ENCODE measurements around the gene ZFP57.
"Not testable (repeated sequence)": the region's sequence is repeated elsewhere in the genome, so short reads cannot be mapped to it uniquely, and the experiment has no call there.

ZFP57 gene

DNA sequence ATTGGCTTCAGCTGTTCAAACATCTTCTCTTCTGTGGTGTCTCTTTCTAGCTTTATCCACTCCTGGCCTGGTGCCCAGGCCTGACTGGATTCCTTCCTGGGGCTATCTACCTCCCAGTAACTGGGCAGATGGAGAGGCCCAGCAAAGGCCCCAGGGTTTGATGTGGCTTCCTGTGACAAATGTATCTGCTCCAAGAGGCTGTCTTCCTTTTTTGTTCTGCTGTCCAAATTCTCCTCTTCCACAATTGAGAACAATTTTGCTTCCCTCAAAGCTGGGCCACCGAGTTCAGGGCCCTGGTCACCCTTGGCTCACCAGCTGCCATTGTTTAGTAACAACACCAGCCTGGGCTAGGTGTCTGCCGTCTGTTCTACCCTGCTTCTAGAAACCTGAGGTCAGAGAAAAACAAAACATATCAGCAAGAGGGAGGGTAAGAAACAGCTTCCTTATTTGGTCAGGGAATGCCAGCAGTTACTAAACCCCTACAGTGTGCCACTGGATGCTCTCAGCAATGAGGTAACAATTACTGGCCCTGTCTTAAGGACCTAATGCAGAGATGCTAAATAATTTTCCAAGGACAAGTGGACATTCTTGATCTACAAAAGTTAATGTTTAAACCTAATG lies 3.9 kb downstream of the ZFP57 start:
- DNase-seq: no peak
- no peak for TF ChIP-seq GATA1 (IDR thresholded peaks at IDR 0.05; ENCODE audit: low read depth, low read length)
- no peak for TF ChIP-seq POLR2A (IDR thresholded peaks at IDR 0.05; ENCODE audit: low read length)

DNA sequence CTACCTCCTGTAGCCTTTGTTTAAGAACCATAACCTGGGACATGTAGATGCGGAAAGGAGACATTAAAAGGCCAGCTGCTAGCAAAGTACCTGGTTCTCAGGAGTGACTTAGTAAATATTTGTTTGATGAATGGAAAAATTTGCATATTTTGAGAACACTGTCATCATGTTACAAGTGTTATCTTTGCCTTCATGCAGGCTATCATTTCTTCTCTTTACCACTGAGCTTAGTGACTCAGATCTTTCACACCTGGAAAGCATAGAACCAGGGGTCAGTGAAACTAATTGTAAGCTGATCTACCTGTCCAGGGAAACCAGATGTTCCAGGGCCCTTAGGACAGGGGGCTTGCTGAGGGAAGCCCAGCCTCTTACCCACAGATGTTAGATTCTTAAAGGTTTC lies 5.4 kb downstream of the ZFP57 start:
- TF ChIP-seq GATA1 (IDR thresholded peaks at IDR 0.05; ENCODE audit: low read depth, low read length): no peak
- no peak for TF ChIP-seq POLR2A (IDR thresholded peaks at IDR 0.05; ENCODE audit: low read length)
- DNase-seq: no peak

DNA sequence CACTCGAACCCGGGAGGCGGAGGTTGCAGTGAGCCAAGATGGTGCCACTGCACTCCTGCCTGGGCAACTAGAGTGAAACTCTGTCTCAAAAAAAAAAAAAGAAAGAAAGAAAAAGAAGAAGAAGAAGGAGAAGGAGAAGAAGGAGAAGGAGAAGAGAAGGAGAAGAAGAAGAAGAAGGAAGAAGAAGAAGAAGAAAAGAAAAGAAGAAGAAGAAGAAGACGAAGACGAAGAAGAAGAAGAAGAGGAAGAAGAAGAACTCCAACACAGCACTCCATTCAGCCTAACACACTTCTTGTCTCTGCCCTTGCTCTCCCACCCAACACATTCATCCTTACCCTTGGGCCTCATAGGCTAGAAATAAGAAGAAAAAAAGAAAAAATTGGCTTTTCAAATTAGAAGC lies 6.9 kb downstream of the ZFP57 start:
- TF ChIP-seq POLR2A (IDR thresholded peaks at IDR 0.05; ENCODE audit: low read length): no peak
- TF ChIP-seq GATA1 (IDR thresholded peaks at IDR 0.05; ENCODE audit: low read depth, low read length): no peak

DNA sequence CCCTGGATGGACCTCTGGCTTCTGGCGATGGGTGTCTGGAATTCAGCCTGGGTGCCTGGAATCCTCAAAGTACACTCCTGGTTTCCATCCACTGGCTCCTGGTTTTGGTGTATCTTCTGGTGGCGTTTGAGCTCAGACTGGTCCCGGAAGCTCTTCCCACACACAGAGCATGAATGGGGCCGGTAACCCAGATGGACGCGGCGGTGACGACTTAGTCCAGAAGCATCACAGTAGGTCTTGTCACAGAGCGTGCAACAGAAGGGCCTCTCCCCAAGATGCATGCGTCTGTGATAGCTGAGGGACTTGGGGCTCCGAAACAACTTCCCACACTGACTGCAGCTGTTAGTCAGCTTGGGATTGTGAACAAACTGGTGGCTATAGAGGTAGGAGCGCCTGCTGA lies 7.8 kb downstream of the ZFP57 start:
- TF ChIP-seq POLR2A (IDR thresholded peaks at IDR 0.05; ENCODE audit: low read length) (no peak), GATA1 (IDR thresholded peaks at IDR 0.05; ENCODE audit: low read depth, low read length) (no peak)
- DNase-seq: no peak

More for the DNA sequence above, 6.9 kb downstream of the ZFP57 start:
- no peak for DNase-seq

DNA sequence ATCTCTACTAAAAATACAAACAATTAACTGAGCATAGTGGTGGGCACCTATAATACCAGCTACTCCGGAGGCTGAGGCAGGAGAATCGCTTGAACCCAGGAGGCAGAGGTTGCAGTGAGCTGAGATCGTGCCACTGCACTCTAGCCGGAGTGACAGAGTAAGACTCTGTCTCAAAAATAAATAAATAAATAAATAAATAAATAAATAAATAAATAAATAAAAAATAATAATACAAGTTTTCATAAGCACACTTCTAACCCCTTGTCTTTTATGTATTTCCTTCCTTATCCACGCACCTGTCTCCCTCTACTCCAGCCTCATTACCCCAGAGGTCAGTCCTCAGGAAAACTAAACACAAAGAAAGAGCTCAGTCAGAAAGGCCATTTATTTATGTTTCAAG lies 8.8 kb downstream of the ZFP57 start:
- DNase-seq: not testable (repeated sequence)

DNA sequence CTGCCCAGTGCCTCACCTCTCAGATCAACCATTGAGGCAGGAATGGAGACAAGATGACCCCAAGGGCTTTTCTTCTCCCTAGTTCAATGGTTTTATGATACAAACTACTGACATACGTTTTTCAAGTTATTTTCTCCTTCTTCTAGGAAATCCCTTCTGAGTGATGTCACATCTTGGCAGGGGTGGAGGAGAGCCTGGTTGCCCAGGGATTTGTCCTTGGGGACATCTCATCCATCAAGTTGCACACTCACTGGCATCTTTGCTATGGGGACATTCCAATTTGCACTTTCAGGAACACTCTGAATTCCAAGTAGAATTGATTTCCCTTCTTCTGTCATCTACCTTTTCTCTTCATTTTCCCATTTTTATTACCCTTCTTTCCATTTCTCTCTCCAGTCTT lies 9.9 kb downstream of the ZFP57 start:
- no peak for DNase-seq
- TF ChIP-seq POLR2A (IDR thresholded peaks at IDR 0.05; ENCODE audit: low read length): no peak

DNA sequence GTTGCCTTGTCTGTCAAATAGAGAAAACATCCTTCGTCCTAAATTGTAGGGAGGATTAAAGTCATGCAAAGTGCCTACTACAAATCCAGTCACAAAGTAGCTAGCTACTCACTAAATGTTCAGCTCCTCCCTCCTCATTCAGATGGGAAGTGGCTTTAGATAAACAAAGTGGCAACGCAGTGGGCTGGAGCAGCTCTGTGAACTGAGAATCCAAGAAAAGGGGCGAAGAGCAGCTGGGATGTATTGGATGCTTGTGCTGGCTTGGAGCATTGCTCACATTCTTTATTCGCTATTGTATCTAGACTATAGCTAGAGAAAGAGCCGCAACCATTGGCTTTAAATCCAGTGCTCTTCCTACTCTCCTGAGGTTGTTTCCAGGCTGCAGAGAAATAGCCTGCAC lies 13.8 kb downstream of the ZFP57 start:
- DNase-seq: no peak
- TF ChIP-seq POLR2A (IDR thresholded peaks at IDR 0.05; ENCODE audit: low read length) (no peak), GATA1 (IDR thresholded peaks at IDR 0.05; ENCODE audit: low read depth, low read length) (no peak)

DNA sequence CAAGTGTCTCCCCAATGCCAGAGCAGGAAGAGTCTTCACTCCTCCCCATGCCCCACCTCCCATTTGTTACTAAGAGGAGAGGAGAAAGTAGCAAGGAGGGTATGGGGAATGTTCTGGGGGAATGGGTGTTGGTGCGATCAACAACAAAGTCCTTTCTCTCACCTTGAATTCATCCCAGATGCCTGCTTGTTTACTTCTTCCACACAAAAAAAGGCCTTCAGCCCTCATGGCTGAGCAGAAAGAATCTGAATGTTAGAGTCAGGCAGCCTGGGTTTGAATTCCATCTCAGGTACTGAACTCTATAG lies 14.2 kb downstream of the ZFP57 start:
- no peak for DNase-seq
- no peak for TF ChIP-seq POLR2A (IDR thresholded peaks at IDR 0.05; ENCODE audit: low read length)
- TF ChIP-seq GATA1 (IDR thresholded peaks at IDR 0.05; ENCODE audit: low read depth, low read length): no peak

DNA sequence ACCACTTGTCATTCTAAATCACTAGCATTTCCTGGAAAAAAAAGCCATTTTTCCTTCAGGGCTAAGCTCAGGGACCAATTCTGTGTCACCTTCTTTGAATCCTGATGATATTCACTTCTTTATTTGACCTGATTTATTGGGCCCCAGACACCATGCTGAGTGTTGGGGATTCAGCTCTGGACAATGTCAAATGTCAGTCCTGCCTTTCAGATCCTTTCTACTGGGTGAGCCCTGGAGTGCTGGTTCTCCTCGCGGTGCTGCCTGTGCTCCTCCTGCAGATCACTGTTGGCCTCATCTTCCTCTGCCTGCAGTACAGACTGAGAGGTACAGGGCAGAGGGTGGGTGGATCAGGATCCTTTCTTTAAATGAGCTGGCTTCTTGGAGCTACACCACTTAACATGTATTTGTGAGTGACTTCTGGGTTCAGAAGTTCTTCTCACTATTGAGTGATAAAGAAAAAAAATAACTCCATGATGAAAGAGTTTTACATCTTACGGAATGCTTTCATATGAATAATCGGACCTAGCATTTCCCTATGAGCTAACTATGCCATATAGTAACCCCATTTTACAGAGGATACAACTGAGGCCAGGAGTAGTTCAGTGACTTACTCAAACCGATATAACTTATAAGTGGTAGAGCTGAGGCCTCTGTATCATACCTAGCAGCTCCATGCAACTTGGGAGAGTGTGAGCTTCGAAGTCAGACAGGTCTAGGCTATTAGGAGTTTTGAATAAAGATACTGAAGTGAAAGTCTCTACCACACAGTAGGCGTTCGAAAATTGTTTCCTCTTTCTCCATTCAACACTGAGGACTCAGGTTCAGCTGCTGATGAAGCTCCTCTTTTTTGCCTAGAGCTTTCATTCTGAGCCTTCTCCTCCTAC lies 14.8 kb downstream of the ZFP57 start:
- TF ChIP-seq POLR2A (IDR thresholded peaks at IDR 0.05; ENCODE audit: low read length) (no peak), GATA1 (IDR thresholded peaks at IDR 0.05; ENCODE audit: low read depth, low read length) (no peak)
- DNase-seq: no peak

DNA sequence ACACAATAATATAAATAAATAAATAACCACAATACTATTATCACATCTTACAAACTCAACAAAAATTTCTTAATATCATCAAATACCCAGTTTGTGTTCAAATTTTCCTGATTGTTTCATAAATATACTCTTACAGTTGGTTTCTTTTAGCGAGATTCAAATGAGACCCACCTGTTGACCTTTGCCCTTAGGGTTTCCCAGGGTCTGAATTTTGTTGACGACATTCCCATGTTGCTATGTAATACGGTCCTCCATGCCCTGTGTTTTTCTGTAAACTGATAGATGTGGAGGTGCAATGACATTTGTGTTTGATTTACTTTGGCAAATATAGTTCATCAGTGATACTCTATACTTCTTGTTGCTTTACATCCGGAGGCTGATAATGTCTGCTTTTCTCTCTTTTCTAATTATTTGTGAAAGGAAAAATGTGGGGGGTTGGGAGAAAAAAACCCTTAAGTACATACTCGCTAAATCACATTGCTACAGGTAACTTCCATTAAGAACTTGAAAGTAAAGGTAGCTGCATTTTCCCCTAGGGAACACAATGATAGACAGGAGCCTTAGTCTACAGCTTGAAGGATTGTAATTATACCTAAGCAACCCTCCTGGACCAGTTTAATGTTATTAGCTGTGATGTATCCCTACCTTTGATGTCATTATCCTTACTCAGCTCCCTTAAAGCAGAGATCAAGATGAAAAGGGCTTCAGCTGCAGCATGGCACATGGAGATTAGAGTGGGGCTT lies 17.5 kb downstream of the ZFP57 start:
- DNase-seq: no peak
- TF ChIP-seq POLR2A (IDR thresholded peaks at IDR 0.05; ENCODE audit: low read length) (no peak), GATA1 (IDR thresholded peaks at IDR 0.05; ENCODE audit: low read depth, low read length) (no peak)

DNA sequence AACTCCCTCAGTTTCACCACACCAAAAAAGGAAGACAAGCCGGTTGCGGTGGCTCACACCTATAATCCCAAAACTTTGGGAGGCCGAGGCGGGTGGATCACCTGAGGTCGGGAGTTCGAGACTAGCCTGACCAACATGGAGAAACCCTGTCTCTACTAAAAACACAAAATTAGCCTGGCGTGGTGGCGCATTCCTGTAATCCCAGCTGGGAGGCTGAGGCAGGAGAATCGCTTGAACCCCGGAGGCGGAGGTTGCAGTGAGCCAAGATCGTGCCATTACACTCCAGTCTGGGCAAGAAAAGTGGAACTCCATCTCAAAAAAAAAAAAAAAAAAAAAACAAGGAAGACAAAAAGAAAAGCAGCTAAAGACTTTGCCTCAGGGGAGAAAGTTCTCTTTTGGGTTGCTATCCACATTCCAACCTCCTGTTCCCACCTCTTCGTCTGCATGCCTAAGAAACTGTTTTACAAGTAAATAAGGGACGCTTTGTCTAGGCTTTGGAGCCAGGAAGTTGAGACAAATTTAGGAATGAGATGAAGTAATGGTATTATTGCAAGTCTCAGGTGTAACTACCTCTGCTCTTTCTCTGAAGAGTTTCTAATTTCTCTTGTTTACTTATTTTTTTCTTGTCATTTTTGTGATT lies 19.3 kb downstream of the ZFP57 start:
- DNase-seq: not testable (repeated sequence)

DNA sequence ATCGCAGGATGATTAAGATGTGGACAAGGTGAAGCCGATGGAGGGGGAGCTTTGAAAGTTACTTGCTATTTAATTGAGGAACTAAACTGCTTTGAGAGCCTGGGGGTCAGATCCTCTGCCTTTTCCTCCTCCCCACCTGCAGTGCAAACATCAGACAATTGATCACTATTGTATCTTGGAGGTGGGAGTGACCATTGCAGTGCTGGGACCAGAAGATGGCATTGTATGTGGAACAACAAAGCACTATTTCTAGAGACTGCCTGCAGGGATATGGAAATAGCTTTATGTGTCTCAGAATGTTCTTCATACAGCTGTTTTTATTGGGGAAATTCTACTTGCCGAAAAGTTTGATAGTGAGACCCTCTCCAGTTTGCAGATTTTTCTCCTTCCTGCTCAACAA lies 19.9 kb downstream of the ZFP57 start:
- no peak for TF ChIP-seq POLR2A (IDR thresholded peaks at IDR 0.05; ENCODE audit: low read length)
- TF ChIP-seq GATA1 (IDR thresholded peaks at IDR 0.05; ENCODE audit: low read depth, low read length): no peak
- DNase-seq: no peak

DNA sequence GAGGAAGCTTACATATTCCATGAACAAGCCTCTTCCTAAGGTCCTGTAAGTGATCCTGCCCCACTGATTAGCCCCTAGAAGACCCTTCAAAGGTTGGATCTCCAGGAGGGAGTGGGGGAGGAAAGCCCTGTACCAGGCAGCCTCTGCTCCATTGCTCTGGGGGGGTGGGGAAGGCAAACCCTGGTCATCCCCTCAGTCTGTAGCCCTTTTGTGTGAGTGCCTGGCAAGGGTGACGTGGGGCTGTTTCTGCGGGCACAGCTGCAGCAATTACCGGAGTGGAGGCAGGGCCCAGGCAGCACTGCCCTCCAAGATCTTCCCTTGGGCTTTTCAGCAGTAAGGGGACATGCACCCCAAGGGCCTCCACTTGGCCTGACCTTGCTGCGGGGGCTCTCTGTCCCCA lies 24.2 kb downstream of the ZFP57 start, which contains the start of gene MOG:
TSS of gene MOG (plus strand) at position 295 of the 400 bp plus-strand sequence. CDS start 118 bp downstream, outside the sequence.
- DNase-seq: no peak
- TF ChIP-seq POLR2A (IDR thresholded peaks at IDR 0.05; ENCODE audit: low read length) (no peak), GATA1 (IDR thresholded peaks at IDR 0.05; ENCODE audit: low read depth, low read length) (no peak)

DNA sequence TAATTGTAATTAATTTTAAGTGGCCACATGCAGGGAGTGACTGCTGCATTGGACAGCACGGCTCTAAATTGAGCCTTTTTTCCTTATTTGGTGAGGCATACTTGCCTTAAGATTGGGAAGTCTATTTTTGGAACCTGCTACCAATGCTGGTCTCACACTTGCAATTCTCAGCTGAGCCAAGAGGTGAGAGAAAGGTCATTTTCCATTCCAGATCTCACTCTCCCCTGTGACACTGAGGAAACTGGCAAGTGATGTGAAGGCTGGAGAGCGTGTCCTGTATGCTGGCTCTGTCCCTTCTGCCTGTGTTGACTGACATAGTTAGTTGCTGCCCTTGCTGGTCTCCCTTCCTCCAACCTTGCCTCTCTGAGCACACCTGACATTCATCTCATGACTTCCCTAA lies 24.8 kb downstream of the ZFP57 start:
- TF ChIP-seq GATA1 (IDR thresholded peaks at IDR 0.05; ENCODE audit: low read depth, low read length): no peak
- no peak for TF ChIP-seq POLR2A (IDR thresholded peaks at IDR 0.05; ENCODE audit: low read length)
- DNase-seq: no peak

Measured in erythroblast (primary cell).